GM12892 (cell line): Measurements from ENCODE around the gene IMPACT.

Experiments used
- POLR2AphosphoS5 ChIP-seq: IDR thresholded peaks from 2 replicates; pipeline ENCODE4 v1.6.1; 2011; ENCODE audit warnings: low read depth, low read length, control low read depth
- TAF1 ChIP-seq: IDR thresholded peaks from 2 replicates; pipeline ENCODE4 v1.6.1; 2011; ENCODE audit warnings: low read depth, mild to moderate bottlenecking, control low read depth, low read length, borderline replicate concordance

- TF ChIP-seq POLR2AphosphoS5 (no peak), TAF1 (no peak)
Measured at GRCh38 chr18:24500766-24501165, 74.3 kb downstream of the IMPACT start.
